Loucy (cell line): ENCODE data around the gene MCOLN2.

Experiments used
- EZH2phosphoT487 ChIP-seq: fragments of 200-600 bp; IDR thresholded peaks from 2 replicates; pipeline ENCODE4 v1.6.1; 2018; ENCODE audit warnings: antibody characterized with exemption, mild to moderate bottlenecking, moderate library complexity, borderline replicate concordance
- TF ChIP-seq, protein P1 (sequence below): fragments of 200-600 bp; sonication (generic); conservative IDR thresholded peaks from 2 replicates; pipeline ENCODE4 v1.5.1; 2014; ENCODE audit warnings: mild to moderate bottlenecking, antibody characterized with exemption, low read length

DNA sequence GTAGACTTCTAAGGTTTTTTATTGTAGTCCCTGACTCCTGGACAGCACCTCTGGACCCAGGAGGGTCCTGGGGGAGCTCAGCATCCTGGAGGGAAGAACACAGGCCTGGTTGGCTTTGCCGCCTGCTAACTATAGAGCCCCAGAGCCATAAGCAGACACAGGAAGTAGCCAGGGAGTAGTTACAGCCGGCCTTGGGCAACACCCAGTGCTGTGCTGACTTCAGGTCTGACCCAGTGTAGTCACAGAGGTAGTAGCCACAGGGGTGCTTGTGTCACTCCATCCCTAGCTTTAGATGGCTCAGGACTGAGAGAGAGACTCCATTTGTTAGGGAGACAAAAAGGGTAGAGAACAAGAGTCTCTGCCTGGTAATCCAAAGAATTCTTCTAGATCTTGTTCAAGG, 21.9 kb downstream of the MCOLN2 start:
- TF ChIP-seq, protein P1, sequence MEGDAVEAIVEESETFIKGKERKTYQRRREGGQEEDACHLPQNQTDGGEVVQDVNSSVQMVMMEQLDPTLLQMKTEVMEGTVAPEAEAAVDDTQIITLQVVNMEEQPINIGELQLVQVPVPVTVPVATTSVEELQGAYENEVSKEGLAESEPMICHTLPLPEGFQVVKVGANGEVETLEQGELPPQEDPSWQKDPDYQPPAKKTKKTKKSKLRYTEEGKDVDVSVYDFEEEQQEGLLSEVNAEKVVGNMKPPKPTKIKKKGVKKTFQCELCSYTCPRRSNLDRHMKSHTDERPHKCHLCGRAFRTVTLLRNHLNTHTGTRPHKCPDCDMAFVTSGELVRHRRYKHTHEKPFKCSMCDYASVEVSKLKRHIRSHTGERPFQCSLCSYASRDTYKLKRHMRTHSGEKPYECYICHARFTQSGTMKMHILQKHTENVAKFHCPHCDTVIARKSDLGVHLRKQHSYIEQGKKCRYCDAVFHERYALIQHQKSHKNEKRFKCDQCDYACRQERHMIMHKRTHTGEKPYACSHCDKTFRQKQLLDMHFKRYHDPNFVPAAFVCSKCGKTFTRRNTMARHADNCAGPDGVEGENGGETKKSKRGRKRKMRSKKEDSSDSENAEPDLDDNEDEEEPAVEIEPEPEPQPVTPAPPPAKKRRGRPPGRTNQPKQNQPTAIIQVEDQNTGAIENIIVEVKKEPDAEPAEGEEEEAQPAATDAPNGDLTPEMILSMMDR: no peak
- no peak for TF ChIP-seq EZH2phosphoT487
